Sigmoid colon (tissue), 7 donors: ENCODE results near the gene MYOZ1. TPM values are rescaled to one million over a fixed set of nuclear protein-coding genes. Genes with fewer than 3 reads are reported as not detected.

Experiments
- DNase-seq: peaks from one replicate; pipeline ENCODE4 v3.0.0-alpha.2; 2019
- H3K27ac ChIP-seq, 4 donors: fragments of 200-600 bp; sonication (generic); one replicate each; pipeline ENCODE4 v1.5.1; 2016 to 2019; ENCODE audit warnings: mild to moderate bottlenecking in 1 of 4
- H3K27me3 ChIP-seq, 3 donors: fragments of 200-600 bp; sonication (generic); one replicate each; pipeline ENCODE4 v1.5.1; 2019; ENCODE audit warnings: mild to moderate bottlenecking in 1 of 3
- H3K36me3 ChIP-seq, 4 donors: fragments of 200-600 bp; sonication (generic); one replicate each; pipeline ENCODE4 v1.5.1; 2016 to 2019
- H3K4me1 ChIP-seq, 4 donors: fragments of 200-600 bp; sonication (generic); one replicate each; pipeline ENCODE4 v1.5.1; 2017 to 2019
- H3K4me3 ChIP-seq, 4 donors: fragments of 200-600 bp; sonication (generic); one replicate each; pipeline ENCODE4 v1.5.1; 2017 to 2019; ENCODE audit warnings: mild to moderate bottlenecking in 2 of 4, moderate library complexity in 1 of 4
- H3K9me3 ChIP-seq, 4 donors: fragments of 200-600 bp in 3 of 4; sonication (generic) in 3 of 4; one replicate each; pipeline versions ENCODE4 v1.5.1 to v1.6.1; 2013 to 2019
- EP300 ChIP-seq, 4 donors: sonication (generic); formaldehyde crosslinking; IDR thresholded peaks; one replicate each; pipeline ENCODE4 v1.6.1; 2017; ENCODE audit warnings: antibody characterized with exemption in 4 of 4
- POLR2A ChIP-seq, 2 donors: fragments of 450-650 bp; IDR thresholded peaks; one replicate each; pipeline ENCODE4 v1.6.1; 2016; ENCODE audit warnings: antibody characterized with exemption in 2 of 2, mild to moderate bottlenecking in 2 of 2, moderate library complexity in 2 of 2
- POLR2AphosphoS5 ChIP-seq, 4 donors: sonication (generic); formaldehyde crosslinking; IDR thresholded peaks; one replicate each; pipeline ENCODE4 v1.6.1; 2017; ENCODE audit warnings: antibody characterized with exemption in 4 of 4
- whole genome bisulfite sequencing, 2 donors: extraction: QIAGEN DNeasy Blood & Tissue Kit; methylation state at CpG; one replicate each; pipeline ENCODE4 v1.1.7; 2013; 5-methylcytosine and 5-hydroxymethylcytosine counted together
- intact Hi-C: fragments of 100-400 bp; cut with DNase I; formaldehyde crosslinking; loops from one replicate; pipeline ENCODE4 v1.15.1; 2023
- polyA plus RNA-seq, 3 donors: library from polyadenylated mRNA; stranded (reverse); fragments of 200-250 nt; gene quantifications; one replicate each; pipeline ENCODE4 v1.2.3, GENCODE V29; 2013
- total RNA-seq, 4 donors: library from RNA; depleted of rRNA; stranded (reverse); fragments of >200 nt; gene quantifications; one replicate each; pipeline ENCODE4 v1.1.0, GENCODE V29; 2016
- TF ChIP-seq, protein P1 (sequence below), 4 experiments: fragments of 450-650 bp in 3 of 4; fragments of 200-600 bp in 1 of 4; IDR thresholded peaks; one replicate each; pipeline ENCODE4 v1.5.1; 2016 to 2019; ENCODE audit warnings: antibody characterized with exemption in 4 of 4, mild to moderate bottlenecking in 3 of 4, moderate library complexity in 2 of 4
- donor health status: healthy with polysubstance abuse.
- donor health status: Bipolar disorder and iron deficiency.
- donor health status: healthy.

The MYOZ1 gene
- total and polyA plus RNA-seq, 7 donors = 0.17 to 1.2 TPM; not detected in 5

DNA sequence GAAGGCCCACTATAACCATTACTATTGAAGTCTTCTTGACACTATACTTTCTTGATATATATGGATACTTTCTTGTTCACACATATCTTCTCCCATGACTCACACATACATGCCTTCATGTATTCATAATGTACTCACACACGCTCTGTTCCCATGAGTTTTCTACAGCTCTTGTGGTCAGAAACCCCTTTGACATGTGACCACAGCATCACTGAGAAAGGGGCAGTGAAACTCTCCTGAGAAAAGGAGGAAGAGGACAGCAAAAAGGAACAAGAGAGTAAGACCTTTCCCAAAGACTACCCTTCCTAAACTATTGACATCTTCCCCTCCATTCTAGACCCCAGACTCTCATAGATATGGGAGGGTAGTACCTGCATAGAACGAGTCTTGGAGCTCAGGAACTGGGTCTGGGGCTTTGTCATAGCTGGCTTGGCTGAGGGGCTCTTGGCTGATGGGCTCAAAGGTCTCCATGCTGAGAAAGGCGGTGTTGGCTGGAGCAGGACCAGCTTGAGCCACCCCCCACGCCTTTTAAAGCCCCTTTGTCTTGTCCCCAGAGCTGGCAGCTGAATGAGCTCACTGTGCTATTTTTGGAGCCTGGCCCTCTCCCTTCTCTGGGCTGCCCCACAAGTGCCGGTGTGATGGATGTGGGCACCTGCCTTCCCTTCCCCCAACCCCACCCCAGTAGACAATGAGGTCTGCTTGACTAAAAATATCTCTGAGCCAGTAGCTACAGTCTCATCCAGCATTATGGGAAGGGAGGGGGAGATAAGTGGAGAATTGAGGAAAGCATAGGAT is 9.5 kb upstream of the MYOZ1 start:
- Histone ChIP-seq H3K4me3 (no peak overlapping the region), H3K9me3 (no peaks in the 10 kb centered on the region), H3K36me3 (no peaks in the 10 kb centered on the region), H3K4me1 (peaks cover 0 to 25% (median 15%) of the 10 kb centered on the region in 4 donors), H3K27ac (no peak overlapping the region), H3K27me3 (no peaks in the 10 kb centered on the region)
- 71 to 75% methylated on average over 5 of the region's 5 CpGs for WGBS, 2 donors
- no peak for TF ChIP-seq EP300 (IDR thresholded peaks at IDR 0.05)
- TF ChIP-seq POLR2AphosphoS5 (IDR thresholded peaks at IDR 0.05) = no peak
- no peak for TF ChIP-seq POLR2A (IDR thresholded peaks at IDR 0.05)
- TF ChIP-seq, protein P1, sequence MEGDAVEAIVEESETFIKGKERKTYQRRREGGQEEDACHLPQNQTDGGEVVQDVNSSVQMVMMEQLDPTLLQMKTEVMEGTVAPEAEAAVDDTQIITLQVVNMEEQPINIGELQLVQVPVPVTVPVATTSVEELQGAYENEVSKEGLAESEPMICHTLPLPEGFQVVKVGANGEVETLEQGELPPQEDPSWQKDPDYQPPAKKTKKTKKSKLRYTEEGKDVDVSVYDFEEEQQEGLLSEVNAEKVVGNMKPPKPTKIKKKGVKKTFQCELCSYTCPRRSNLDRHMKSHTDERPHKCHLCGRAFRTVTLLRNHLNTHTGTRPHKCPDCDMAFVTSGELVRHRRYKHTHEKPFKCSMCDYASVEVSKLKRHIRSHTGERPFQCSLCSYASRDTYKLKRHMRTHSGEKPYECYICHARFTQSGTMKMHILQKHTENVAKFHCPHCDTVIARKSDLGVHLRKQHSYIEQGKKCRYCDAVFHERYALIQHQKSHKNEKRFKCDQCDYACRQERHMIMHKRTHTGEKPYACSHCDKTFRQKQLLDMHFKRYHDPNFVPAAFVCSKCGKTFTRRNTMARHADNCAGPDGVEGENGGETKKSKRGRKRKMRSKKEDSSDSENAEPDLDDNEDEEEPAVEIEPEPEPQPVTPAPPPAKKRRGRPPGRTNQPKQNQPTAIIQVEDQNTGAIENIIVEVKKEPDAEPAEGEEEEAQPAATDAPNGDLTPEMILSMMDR (IDR thresholded peaks at IDR 0.05) = no peak
- intact Hi-C loops = no loop called here
- no peak for DNase-seq

DNA sequence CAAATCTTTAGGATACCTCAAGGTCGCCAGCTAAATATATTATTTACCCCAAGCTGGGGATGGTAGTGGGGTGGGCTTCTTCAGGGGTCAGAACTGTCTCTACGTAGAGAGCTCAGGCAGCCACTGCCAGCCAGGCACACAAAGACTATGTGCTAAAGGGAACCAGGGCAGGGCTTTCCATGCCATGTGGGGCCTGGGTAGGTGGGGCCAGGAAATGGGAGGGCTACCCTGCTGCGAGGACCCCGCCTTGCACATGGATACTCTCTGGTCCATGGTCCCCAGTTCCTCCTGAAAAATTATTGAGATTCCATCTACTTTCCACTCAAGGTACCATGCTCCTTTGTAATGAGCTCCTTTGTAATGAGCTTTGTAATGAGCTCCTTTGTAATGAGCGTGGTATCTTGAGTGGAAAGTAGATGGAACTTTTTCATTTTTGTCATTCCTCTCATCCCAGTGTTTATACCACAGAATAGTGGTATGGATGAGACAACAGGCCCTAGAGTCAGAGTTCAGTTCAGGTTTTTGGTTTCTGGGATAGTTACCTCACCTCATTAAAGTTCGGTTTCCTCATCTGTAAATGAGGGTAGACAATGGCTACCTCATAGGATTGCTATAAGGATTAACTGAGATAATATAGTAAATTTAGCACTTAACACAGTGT is 8.7 kb upstream of the MYOZ1 start:
- TF ChIP-seq POLR2AphosphoS5 (IDR thresholded peaks at IDR 0.05) (no peak), EP300 (IDR thresholded peaks at IDR 0.05) (no peak), POLR2A (IDR thresholded peaks at IDR 0.05) (no peak)
- TF ChIP-seq, protein P1 (IDR thresholded peaks at IDR 0.05) = no peak
- no peaks in the 10 kb centered on the region for H3K9me3 ChIP-seq
- peaks cover 0 to 22% (median 14%) of the 10 kb centered on the region in 4 donors for H3K4me1 ChIP-seq
- no peaks in the 10 kb centered on the region for H3K27me3 ChIP-seq
- no peak overlapping the region for H3K4me3 ChIP-seq
- no peak for DNase-seq
- H3K27ac ChIP-seq = no peak overlapping the region
- 84 to 97% methylated on average over 6 of the region's 6 CpGs for WGBS, 2 donors
- intact Hi-C loops = no loop called here
- no peaks in the 10 kb centered on the region for H3K36me3 ChIP-seq

DNA sequence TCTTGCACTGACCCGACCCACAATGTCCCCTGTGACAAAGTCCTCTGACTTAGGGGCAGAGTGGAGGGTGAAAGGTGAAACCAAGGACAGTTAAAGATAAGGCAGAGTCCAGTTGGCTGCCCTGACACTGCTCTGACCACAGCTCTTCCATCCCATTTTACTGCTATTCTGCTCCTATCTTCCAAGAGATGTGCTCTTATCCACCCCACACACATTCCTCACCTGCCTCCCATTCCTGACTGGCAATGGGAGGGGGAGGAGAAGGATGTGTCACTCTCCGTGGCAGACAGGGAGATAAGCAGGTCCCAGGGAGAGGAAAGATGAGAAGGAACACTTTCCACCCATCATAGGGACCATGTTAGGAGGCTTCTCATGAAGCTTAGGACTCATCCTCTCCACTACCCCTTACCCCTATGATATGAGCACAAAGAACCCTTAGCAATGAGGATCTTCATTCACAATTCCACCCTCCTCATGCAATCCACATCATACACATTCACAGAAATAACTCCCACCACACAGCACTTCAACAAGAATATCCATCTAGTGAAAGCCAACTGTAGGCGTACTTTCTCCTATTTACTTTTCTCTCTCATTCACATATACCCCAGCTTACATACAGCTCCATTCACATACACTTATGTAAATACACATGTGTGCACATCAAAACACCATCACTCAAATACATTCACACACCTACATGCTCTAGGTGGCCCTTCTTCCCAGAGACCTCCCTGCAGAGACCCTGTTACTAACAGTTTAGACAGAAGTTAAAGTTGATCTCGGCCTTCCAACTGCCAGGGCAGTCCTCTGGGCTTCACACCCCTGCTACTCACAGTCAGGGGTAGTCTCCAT is 7.9 kb upstream of the MYOZ1 start:
- no peaks in the 10 kb centered on the region for H3K36me3 ChIP-seq
- no peaks in the 10 kb centered on the region for H3K27me3 ChIP-seq
- peaks cover 0 to 22% (median 14%) of the 10 kb centered on the region in 4 donors for H3K4me1 ChIP-seq
- no peak overlapping the region for H3K27ac ChIP-seq
- 69 to 86% methylated on average over 4 of the region's 4 CpGs for WGBS, 2 donors
- intact Hi-C loops = no loop called here
- H3K9me3 ChIP-seq = no peaks in the 10 kb centered on the region
- no peak for TF ChIP-seq POLR2A (IDR thresholded peaks at IDR 0.05)
- TF ChIP-seq EP300 (IDR thresholded peaks at IDR 0.05) = no peak
- TF ChIP-seq, protein P1 (IDR thresholded peaks at IDR 0.05) = no peak
- no peak for TF ChIP-seq POLR2AphosphoS5 (IDR thresholded peaks at IDR 0.05)
- no peak overlapping the region for H3K4me3 ChIP-seq
- DNase-seq = no peak

DNA sequence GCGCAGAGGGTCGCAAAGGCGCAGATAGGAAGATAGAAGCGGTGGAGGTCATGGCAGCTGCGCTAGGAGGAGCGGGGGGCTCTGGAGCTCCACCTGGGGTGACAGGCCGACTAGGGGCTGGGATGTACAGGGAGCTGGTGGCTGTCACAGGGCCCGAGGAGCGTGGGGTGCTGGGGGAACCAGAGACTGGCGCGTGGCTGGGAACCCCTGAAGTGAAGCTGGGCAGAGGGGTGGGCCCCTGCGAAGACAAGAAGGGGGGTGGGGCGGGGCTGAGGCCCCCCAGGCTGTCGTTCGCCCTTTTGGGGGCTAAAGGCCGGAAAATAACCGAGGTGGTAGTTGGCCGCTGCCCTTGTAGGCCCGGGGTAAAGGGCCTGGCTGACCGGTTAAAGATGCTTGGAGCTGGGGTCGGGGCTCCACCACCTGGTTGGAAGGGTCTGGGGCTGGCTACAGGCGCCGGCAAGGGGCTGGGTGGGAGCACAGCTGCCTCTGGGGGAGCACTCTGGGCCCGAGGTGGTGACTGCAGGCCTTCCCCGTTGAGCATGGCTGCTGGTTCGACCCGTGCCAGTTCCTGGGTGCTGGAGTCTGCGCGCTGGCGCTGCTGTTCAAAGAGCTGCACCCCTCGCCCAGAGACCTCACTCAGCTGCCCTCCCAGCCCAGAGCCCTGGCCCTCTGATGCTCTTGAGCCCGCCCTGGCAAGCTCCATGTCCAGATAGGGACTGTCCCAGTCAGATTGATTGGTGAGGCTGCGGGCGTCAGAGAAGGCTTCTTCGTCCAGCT is 6.8 kb upstream of the MYOZ1 start:
- no peaks in the 10 kb centered on the region for H3K36me3 ChIP-seq
- no peaks in the 10 kb centered on the region for H3K27me3 ChIP-seq
- peak overlapping the region; percentile 56 to 83 (median 72) for H3K4me3 ChIP-seq
- 40 to 50% methylated on average over 35 of the region's 35 CpGs for WGBS, 2 donors
- intact Hi-C loops = no loop called here
- peaks cover 0 to 22% (median 17%) of the 10 kb centered on the region in 4 donors for H3K4me1 ChIP-seq
- H3K9me3 ChIP-seq = no peaks in the 10 kb centered on the region
- no peak for TF ChIP-seq EP300 (IDR thresholded peaks at IDR 0.05)
- no peak for TF ChIP-seq POLR2A (IDR thresholded peaks at IDR 0.05)
- TF ChIP-seq POLR2AphosphoS5 (IDR thresholded peaks at IDR 0.05) = no peak
- TF ChIP-seq, protein P1 (IDR thresholded peaks at IDR 0.05) = no peak
- peak overlapping the region; percentile 43 to 67 (median 54) for H3K27ac ChIP-seq
- no peak for DNase-seq
